Thyroid gland (tissue), 4 donors: Measurements from ENCODE around the gene CYP3A7.
"Not testable (repeated sequence)": the region's sequence is repeated elsewhere in the genome, so short reads cannot be mapped to it uniquely, and the experiment has no call there.

Experiments
- CTCF ChIP-seq, 6 experiments: fragments of 200-600 bp in 3 of 6; fragments of 450-650 bp in 3 of 6; sonication (generic) in 3 of 6; IDR thresholded peaks; one replicate each; pipeline ENCODE4 v1.5.1; 2016 to 2019; ENCODE audit warnings: antibody characterized with exemption in 6 of 6, mild to moderate bottlenecking in 2 of 6, inconsistent platforms in 1 of 6, moderate library complexity in 1 of 6
- POLR2A ChIP-seq, 2 donors: fragments of 450-650 bp; IDR thresholded peaks; one replicate each; pipeline ENCODE4 v1.6.1; 2017; ENCODE audit warnings: antibody characterized with exemption in 2 of 2, mild to moderate bottlenecking in 2 of 2, moderate library complexity in 1 of 2

DNA sequence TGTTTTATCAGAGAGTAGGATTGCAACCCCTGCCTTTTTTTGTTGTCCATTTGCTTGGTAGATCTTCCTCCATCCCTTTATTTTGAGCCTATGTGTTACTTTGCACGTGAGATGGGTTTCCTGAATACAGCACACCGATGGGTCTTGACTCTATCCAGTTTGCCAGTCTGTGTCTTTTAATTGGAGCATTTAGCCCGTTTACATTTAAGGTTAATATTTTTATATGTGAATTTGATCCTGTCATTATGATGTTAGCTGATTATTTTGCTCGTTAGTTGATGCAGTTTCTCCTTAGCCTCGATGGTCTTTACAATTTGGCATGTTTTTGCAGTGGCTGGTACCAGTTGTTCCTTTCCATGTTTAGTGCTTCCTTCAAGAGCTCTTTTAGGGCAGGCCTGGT lies 77.1 kb downstream of the CYP3A7 start:
- not testable (repeated sequence) for TF ChIP-seq CTCF, POLR2A (IDR thresholded peaks at IDR 0.05)
